HG02763 (cell line): ENCODE data around the gene RHCE.
"Not testable (repeated sequence)": the region's sequence is repeated elsewhere in the genome, so short reads cannot be mapped to it uniquely, and the experiment has no call there.

Experiments
- ATAC-seq: cut with Tn5 transposase; IDR thresholded peaks from one replicate; pipeline ENCODE4 v1.9.1; 2021; ENCODE audit warnings: mild to moderate bottlenecking, moderate library complexity; ENCODE audit not compliant: unreplicated experiment

RHCE gene

DNA sequence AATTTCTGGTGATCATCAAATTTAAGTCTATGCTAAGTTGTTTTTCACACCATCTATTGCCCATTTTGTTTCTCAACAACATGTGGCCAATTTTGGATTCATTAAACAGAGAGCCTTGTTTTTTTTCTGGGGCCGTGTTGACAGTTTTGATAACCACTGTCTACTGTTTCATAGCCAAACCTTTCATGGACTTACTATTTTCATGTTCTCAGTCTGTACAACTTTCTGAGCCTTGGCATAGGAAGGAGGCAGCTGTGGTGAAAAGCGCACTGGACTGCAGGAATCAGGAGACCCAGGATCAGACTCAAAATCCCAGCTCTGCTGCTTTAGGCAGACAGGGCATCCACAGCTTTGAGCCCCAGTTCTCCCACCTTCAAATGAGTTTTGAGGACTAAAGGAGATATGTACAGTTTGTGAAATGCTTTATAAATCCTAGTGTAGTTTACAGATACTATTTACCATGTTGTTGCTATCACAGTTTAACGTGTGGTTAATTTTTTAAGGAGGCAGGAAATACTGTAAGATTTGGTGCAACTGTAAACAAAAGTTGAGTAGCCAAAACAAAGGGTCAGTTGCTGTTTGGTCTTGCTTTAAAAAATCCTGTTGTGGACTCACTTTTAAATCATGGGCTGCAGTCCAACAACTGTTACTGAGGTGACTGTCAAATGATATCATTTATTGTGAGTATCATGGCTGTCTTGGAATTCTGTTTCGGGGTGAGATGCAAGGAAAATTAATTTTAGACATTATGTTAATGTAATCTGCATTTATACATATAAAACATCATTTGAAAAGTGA lies 13.0 kb upstream of the RHCE start:
- ATAC-seq, result no peak

DNA sequence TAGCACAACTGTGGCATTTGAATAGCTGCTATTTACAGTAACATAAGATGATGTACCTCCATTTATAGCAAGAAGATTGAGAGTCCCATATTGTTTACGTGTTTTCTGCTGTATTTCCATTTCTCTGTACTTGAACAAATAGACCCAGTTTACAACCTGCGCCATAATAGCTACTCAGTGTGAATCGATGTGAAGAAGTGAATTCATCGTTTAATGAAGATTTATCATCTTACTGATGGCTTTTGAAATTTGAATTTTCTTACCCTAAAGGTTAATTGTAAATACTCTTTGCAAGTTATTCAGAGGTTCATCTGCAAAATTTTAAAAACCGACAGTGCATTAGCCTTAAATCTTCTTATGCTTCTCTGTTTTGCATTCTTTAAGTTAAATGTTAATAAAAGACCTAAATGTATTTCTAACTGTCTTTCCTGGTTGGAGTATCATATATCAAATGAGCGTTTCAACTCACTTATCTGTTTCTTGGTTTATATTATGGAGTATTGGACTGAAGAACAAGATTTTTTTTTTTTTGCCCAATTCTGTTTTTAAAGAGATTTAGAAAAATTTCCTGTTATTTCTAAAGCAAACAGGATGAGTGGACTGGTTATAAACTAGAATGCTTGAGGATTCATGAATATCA lies 12.2 kb upstream of the RHCE start:
- ATAC-seq, result no peak

DNA sequence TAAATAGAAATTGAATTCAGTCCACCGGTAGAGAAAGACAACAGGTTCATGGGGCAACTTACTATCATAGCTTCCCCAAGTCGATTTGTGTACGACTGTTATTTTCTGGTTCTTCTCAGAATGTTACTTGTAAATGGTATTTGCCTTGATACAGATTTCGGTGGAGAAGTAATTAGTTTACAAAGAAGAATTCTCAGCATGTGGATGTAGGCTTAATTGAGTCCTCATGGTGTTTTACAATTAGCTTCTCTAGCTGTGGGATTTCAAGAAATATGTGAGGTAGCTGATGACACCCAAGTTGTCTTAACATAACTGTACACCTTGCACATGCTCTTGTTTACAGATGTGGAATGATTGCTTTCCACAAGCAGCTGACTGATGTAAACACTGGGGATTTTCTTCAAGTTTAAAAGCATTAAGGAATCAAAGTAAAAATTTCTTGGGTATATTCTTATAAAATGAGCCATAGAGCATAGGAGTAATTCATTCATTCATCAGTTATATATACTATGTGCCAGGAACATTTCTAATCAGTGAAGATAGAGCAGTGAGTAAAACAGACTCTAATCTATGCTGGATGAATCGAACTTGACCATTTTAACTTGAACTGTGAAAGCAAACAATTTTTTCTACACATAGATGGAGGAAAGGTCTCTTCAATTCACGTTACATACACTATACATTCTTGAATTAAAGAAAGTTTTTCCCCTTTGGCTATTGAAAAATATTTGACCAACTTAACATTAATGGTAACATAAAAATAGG lies 11.5 kb upstream of the RHCE start:
- ATAC-seq, result no peak

DNA sequence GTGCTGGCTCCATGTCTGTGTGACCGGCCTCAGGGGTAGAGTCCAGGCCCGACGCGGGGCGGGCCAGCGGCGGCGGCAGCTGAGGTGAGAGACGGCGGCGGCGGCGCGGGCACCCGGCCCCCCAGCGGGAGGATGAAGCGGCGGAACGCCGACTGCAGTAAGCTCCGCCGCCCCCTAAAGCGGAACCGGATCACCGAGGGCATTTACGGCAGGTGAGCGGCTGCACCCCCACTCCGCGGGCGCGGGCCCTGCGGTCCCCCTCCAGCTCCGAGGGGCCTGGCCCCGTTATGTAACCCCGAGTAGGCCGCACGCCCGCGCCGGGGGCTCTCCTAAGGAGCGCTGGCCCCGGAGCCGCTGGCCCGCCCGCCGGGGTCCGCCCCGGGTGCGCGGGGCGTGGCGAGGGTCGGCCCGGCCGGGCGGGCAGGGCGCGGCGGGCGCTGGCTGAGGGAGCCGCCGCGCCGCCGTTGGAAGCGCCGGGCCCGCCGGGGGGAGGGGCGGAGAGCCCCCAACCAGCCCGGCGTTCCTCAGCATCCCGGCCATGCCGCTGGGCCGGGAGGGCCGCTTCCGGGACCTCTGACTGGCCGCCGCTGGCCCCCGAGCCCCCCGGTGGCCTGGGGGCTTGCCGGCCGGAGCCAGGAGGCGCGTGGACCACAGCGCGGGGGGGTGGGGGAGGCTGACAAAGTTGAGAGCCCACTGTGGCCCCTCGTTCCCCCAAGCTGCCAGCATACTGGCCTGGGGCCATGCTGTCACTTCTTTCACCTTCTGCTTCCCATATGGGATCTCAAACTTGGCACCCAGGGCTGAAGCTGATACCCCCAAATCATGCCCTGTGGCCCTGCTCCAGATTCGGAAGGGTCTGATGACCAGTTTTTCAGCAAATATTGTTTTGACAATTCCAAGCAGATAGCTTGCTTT lies 10.6 kb upstream of the RHCE start:
- peak; percentile 24 for ATAC-seq

DNA sequence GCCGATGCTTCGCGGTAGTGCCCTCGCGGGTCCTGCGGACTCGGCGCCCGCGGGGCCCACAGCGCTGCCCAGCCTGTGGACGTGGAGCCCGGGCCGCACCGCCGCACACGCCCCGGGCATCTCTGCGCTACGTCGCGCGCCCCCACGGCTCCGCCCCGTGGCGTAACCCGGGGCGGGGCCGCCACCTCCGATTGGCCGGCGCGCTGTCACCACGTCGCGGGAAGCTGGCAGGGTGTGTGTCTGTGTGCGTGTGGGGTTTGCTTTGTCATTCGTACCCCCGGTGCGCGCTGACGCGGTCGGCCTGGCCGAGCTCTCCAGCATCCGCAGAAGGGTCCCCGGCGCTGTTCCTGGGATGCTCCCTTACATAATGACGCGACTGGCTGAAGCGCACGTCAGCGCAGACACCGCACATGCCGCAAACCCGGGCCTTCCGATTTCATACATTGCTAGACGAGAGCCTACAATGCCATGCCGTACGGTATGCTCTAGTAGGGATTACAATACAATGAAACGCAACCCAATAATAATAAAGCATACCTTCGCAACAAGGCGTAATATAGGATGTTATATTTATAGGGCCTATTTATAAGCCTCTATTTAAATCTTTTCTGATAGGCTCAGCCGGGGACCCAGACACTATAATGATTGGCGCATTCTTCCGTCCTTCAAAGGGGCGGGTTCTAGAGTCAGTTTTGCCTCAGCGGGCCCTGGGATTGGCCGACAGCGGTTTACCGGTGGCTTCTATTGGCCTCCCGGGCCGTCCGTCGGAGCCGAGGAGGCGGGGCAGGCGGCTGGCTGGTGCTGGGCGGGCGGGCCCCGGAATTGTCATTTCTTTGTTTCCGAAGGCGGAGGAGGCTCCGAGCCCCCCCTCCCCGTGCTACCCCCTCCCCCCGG lies 9.7 kb upstream of the RHCE start, which contains the start of gene MACO1:
MACO1 (plus strand) TSS at position 825 of the 894 bp plus-strand sequence. CDS start 202 bp downstream, outside the sequence.
- ATAC-seq, result peak; percentile 76

DNA sequence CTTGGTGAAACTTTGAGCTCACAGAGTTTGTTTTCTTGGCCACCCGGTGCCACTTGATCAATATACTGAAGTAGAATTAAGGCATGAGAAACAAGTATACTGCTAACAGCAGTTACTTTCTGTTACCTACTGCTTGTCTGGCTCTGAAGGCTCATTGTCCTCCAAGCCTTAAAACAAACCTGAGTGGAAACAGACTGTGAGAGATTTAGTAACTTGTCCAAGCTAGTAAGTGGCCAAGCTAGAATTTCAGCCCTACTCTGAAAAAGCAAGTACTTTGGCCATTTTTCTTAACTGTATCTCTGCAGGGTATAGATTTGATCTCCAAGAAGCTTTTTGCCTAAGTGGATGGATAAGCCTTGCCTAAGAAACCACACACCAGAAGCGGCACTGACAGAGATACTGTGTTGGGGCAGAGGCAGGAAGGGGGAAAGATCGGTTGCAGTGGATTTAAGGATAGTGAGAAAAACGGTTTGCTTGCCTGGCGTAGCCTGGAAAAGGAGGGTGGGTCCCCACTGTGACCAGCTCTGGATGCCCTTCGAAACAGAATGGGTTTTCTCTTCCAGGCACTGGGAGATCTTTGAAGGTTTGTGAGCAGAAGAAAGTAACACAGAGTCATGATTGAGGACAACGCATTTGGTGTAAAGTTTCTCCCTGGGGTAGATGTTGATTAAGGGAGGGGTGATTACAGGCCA lies 8.0 kb upstream of the RHCE start:
- no peak for ATAC-seq

DNA sequence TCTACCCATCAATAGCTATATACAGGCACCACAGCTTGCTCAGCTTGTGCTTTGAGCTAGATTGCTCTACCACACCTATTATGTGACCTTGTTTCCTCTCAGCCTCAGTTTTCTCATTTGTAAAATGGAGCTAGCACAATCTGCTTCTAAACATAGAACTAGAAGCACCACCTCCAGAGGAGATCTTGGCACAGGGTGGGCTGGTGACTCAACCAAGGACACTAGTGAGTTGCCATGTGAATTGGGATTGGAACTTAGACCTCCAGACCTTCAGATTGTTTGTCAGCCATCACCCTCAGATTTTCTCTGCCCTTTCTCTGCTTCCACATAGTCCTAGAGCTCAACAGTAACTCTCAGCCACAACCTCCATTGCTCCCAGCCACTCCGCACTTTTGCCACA lies 7.1 kb upstream of the RHCE start:
- ATAC-seq, result no peak

DNA sequence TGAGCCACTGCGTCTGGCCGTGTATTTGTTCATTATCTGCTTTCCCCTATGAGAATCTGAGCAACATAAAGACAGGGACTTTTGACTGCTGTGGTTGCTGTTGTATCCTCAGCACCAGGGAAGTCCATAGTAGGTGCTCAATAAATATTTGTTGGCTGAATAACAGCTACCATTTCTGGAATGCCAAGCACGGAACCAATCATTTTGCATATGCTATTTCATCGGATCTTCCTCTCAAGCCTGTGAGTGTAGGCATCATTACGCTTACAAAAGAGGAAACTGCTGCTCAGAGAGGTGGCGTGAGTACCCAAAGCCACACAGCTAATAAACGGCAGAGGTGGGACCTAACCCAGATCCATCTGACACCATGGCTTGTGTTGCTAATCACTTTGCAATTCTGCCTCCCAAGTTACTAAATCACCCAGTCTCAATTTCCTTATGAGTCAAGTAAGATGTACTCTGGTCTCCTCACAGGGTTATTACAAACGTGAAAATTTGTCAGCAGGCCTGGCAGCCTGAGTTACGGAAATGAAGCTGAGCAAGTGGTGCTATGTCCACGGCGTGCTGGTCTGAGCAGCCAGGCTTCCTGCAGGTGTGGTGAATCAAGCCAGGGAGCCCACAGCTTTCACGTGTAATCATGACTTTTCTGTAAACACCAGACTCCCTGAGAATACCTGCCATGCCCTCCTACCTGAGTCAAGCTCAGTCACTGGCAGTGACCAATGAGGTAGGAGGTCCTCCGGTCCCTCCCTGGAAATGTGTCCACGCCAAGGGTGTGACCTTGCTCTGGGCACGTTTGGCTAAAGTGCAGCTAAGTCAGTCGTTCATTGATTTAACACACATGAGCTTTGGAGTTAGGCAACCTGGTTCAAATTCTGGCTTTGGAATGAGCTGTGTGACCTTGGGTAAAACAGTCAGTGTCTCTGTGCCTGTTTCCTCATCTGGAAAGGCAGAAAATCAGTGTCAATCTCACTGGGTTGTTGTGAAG lies 4.8 kb upstream of the RHCE start:
- ATAC-seq, result no peak

DNA sequence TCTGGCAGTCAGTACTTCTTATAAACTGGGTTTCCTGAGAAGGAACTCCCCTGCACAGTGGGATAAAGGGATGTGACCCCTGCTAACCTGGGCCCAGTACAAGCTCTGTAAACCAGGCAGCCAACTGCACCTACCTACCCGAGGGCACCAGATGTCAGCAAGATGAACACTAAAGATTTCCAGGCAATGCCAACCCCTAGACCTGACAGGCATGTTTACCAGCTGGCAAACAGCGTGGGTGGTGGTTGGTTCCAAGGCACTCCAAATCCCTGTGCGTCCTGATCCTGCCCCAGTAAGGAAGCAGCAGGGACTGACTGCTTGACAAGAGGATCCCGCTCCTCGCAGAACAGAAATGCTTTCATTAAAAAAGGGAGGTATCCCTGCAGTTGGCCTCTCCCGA lies 2.6 kb upstream of the RHCE start:
- ATAC-seq, result not testable (repeated sequence)

DNA sequence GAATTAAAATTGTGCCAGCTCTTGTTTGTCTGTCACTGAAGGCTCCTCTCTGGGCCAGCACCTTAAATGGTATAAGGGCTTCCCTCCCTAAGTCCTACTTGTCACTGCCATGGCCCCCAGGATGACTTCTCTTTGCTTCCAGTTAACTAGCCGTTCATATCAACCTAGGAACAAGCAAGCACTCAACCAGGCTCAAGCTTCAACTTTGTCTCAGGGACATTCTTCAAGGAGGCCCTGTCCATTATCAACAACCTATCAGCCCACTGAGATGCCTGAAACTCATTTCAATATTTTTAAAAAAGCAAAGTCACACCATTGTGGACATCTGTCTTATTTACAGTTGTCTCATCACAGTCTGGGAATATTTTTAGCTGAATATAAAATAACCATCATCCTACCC lies 1.3 kb downstream of the RHCE start:
- not testable (repeated sequence) for ATAC-seq

DNA sequence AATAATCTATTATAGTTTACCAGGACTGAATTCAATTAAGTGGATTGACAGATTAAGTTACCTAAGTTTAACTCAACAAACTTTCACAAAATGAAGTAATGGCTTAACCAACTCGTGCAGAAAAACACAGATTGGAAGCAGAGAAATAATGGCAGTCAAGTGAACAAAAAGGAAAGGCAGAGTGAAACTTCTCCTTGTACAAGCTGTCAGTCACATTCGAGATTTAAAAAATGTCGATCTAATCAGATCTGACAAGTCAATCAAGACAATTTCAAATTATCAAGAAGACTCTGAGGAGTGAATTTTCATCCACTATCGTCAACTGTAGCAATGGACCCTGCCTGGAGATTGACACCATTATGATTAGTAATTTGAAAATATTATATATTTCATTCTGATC lies 3.3 kb downstream of the RHCE start:
- not testable (repeated sequence) for ATAC-seq

DNA sequence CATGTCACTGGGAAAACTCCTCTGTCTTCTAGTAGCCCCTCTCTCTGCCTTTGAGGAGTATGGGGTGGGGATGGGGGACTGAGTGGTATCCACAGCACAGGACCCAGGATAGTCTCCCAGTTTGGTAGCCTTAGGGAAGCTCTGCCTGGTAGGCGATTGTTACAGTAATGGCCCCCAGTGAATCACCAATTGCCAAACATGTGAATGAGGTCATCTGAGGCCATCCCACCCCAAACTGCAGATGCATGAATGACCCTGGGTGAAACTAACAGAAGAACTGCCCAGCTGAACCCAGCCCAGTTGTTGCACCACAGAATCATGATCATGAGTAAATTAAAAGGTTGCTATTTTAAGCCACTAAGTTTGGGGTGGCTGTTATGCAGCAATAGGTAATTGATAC lies 6.0 kb downstream of the RHCE start:
- ATAC-seq, result not testable (repeated sequence)

DNA sequence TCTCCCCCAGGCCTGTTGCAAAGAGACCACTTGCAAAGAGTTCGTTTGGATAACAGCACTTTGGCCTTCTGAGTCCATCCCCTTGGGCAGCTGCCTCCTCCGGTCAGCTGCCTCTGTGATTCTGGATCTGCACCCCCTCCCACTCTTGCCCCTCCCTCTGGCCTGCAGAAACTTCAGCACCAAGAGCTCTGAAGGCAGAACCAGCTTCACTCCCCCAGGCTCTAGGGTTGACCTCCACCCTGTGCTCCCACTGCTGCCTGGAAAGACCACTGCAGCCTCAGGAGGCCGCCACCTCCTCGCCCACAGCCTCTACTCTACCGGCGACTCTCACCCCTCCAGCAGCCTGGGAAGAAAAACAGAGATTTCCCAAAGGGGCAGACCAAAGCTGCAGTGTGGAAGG lies 6.5 kb downstream of the RHCE start:
- ATAC-seq, result not testable (repeated sequence)

DNA sequence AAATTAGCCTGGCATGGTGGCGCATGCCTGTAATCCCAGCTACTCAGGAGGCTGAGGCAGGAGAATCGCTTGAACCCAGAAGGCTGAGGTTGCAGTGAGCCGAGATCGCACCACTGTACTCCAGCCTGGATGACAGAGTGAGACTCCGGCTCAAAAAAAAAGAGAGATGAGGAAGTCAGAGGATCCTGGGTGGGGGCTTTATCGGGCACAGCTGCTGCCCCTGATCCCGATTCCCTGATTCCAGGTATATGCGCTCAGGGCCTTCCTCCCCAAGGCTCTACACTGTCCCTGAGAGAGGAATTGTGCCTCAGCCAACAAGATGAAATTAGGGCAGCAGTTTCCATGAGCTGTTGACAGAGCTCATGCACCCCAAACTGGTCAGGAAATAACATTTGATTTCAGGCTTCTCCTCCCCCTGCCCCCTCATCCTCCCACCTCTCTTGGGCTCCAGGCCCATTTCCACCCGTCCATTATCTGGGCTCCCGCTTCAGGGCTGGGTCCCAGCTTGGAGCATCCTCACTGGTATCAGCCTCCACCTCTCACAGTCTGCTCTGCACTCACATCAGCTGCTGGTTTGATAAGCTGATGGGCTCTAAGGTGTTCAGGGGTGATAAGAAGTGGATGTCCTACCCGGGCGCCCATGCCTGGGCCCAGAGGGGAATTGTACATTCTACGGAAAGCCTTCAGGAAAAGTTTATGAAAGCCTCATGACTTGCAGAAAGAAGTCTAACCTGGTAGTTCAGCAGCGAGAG lies 7.6 kb downstream of the RHCE start:
- not testable (repeated sequence) for ATAC-seq

DNA sequence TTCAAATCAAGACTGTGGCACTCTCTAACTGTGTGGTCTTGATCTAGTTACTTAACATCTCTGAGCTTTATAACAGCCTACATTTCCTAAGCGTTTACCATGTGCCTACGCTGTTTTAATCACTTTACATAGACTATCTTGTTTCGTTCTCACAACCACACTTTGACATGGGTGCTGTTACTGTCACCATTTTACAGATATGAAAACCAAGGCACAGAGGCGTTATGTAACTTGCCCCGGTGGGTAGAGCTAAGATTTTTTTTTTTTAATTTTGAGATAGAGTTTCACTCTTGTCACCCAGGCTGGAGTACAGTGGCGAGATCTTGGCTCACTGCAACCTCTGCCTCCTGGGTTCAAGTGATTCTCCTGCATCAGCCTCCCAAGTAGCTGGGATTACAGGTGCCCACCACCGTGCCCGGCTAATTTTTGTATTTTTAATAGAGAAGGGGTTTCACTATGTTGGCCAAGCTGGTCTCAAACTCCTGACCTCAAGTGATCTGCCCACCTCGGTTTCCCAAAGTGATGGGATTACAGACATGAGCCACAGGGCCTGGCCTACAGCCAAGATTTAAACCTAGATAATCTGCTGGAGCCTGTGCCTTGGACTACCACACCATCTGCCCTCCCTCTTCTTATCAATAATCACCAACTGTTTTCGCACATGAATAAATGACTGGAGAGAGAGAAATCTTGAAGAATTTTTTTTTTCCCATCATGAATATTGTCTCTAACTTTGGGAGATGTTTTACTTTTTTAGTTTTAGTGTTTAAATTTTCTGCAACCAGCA lies 10.8 kb downstream of the RHCE start:
- not testable (repeated sequence) for ATAC-seq

DNA sequence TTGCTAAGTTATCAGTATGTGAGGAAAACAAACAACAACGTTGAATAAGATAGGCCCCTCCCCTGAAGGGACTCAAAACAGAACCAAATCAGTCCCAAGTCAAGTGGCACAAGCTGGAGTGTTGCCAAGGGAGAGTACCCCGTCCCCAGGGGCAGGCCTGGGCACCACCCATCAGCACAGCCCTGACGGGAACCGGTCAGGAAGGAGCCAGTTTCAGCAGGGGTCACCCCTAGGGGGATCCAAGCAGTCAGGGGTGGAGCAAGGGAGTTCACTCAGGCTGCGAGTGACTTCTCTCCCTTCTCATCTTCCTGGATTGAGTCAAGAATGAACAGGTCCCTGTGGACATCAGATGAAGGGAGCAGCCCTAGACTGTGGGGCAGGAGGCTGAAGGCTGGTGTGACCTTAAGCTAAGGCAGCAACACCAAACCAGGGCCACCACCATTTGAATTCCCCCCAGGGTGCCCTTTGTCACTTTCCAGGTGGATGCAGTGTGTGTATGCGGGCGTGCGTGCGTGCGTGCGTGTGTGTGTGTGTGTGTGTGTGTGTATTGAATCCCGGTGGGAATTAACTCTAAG lies 14.8 kb downstream of the RHCE start:
- not testable (repeated sequence) for ATAC-seq
